GM12878 (cell line): Measurements from ENCODE around the gene MTA3. TPM values are rescaled to one million over a fixed set of nuclear protein-coding genes. Genes with fewer than 3 reads are reported as not detected.

ENCODE experiments used
- ATAC-seq: fragments of 200-7000 bp; cut with Tn5 transposase; 3 replicates; pipeline ENCODE4 v1.9.1; 2020; ENCODE audit warnings: mild to moderate bottlenecking, moderate library complexity
- BruUV-seq: library from RNA; stranded (reverse); fragments of 400-500 nt; replicated peaks from 2 replicates; lab custom pipeline; 2021; lab: Mats Ljungman, UMichigan
- CTCF ChIA-PET: fragments of 300-600 bp; sonication (Branson Sonifier 250); formaldehyde crosslinking; extraction: SDS; loops from one replicate; lab custom pipeline; 2021; ENCODE audit warnings: inconsistent platforms; lab: Yijun Ruan, JAX
- POLR2A ChIA-PET: fragments of 350-600 bp; formaldehyde crosslinking; extraction: SDS; loops from one replicate; lab custom pipeline; 2021; ENCODE audit warnings: inconsistent platforms; lab: Charles Lee
- RAD21 ChIA-PET: fragments of 300-600 bp; sonication (Branson Sonifier 250); formaldehyde crosslinking; loops from one replicate; lab custom pipeline; 2023; ENCODE audit warnings: antibody characterized with exemption; ENCODE audit not compliant: unreplicated experiment; lab: Charles Lee
- SMC1A ChIA-PET: fragments of 300-600 bp; sonication (Branson Sonifier 250); formaldehyde crosslinking; loops from one replicate; lab custom pipeline; 2023; ENCODE audit not compliant: unreplicated experiment, uncharacterized antibody; lab: Charles Lee
- DNase-seq: peaks from one replicate; pipeline ENCODE4 v3.0.0-alpha.2; 2011; ENCODE audit warnings: low read depth, low spot score
- FAIRE-seq: peaks from 3 replicates; lab custom pipeline; 2011; peaks lifted over from hg19 to GRCh38; lab: Jason Lieb, UNC
- H2AFZ ChIP-seq: 2 replicates; pipeline ENCODE4 v1.6.0; 2011; ENCODE audit warnings: low read depth, low read length, control low read depth; ENCODE audit not compliant: control insufficient read depth
- H3K27ac ChIP-seq: 2 replicates; pipeline ENCODE4 v1.5.1; 2011; ENCODE audit warnings: control low read depth; ENCODE audit not compliant: control insufficient read depth, insufficient read depth
- H3K27me3 ChIP-seq, 2 experiments: replicated peaks in 1 of 2; 2 replicates each; pipeline versions ENCODE4 v1.6.0 to v1.6.1; 2011; ENCODE audit warnings: low read length in 1 of 2; ENCODE audit not compliant: control insufficient read depth in 2 of 2, insufficient read depth in 2 of 2
- H3K36me3 ChIP-seq, 2 experiments: 2 replicates each; pipeline ENCODE4 v1.5.1; 2011; ENCODE audit warnings: low read length in 1 of 2; ENCODE audit not compliant: control insufficient read depth in 2 of 2, insufficient read depth in 2 of 2
- H3K4me1 ChIP-seq: 2 replicates; pipeline ENCODE4 v1.6.1; 2011; ENCODE audit warnings: mild to moderate bottlenecking, low read length, moderate library complexity, mixed read lengths; ENCODE audit not compliant: control insufficient read depth, insufficient read depth
- H3K4me2 ChIP-seq: 2 replicates; pipeline ENCODE4 v1.6.0; 2011; ENCODE audit warnings: control low read depth; ENCODE audit not compliant: control insufficient read depth, insufficient read depth
- H3K4me3 ChIP-seq: fragments of 200-600 bp; sonication (generic); 2 replicates; pipeline ENCODE4 v1.5.1; 2016
- H3K79me2 ChIP-seq: 2 replicates; pipeline ENCODE4 v1.6.0; 2011; ENCODE audit warnings: low read length; ENCODE audit not compliant: control insufficient read depth, insufficient read depth
- H3K9ac ChIP-seq: 2 replicates; pipeline ENCODE4 v1.8.0; 2011; ENCODE audit warnings: low read length, control low read depth, mixed read lengths; ENCODE audit not compliant: control insufficient read depth, insufficient read depth
- H3K9me3 ChIP-seq: replicated peaks from 3 replicates; pipeline ENCODE4 v1.5.1; 2011; ENCODE audit warnings: mild to moderate bottlenecking, low read length; ENCODE audit not compliant: control insufficient read depth, insufficient read depth
- H4K20me1 ChIP-seq: 2 replicates; pipeline ENCODE4 v1.6.0; 2011; ENCODE audit not compliant: control insufficient read depth, insufficient read depth
- BACH1 ChIP-seq: fragments of 450-650 bp; IDR thresholded peaks from 2 replicates; pipeline ENCODE4 v1.6.1; 2017; ENCODE audit warnings: mild to moderate bottlenecking, borderline replicate concordance
- FOXM1 ChIP-seq: IDR thresholded peaks from 2 replicates; pipeline ENCODE4 v1.6.1; 2012; ENCODE audit warnings: low read depth, mild to moderate bottlenecking, inconsistent platforms, low read length, moderate library complexity
- KDM1A ChIP-seq: fragments of 200-600 bp; sonication (generic); IDR thresholded peaks from 2 replicates; pipeline ENCODE4 v1.6.1; 2016; ENCODE audit warnings: borderline replicate concordance
- MTA2 ChIP-seq: fragments of 450-650 bp; IDR thresholded peaks from 2 replicates; pipeline ENCODE4 v1.6.1; 2016; ENCODE audit warnings: low read depth, mild to moderate bottlenecking, moderate library complexity
- NFYA ChIP-seq: IDR thresholded peaks from 2 replicates; pipeline ENCODE4 v1.6.1; 2011; ENCODE audit warnings: low read depth, mild to moderate bottlenecking, low read length, improper control_type of control experiment, borderline replicate concordance
- NR2F1 ChIP-seq: fragments of 450-650 bp; conservative IDR thresholded peaks from 2 replicates; pipeline ENCODE4 v1.6.1; 2017; ENCODE audit warnings: mild to moderate bottlenecking
- SMAD5 ChIP-seq: IDR thresholded peaks from 2 replicates; pipeline ENCODE4 v1.6.1; 2016; ENCODE audit warnings: antibody characterized with exemption, low read depth
- ZNF207 ChIP-seq: fragments of 450-650 bp; IDR thresholded peaks from 2 replicates; pipeline ENCODE4 v1.6.1; 2014; ENCODE audit warnings: antibody characterized with exemption, mild to moderate bottlenecking, borderline replicate concordance
- ZSCAN29 ChIP-seq: fragments of 450-650 bp; IDR thresholded peaks from 2 replicates; pipeline ENCODE4 v1.6.1; 2017; ENCODE audit warnings: mild to moderate bottlenecking, moderate library complexity
- WGBS: methylation state at CpG from one replicate; pipeline ENCODE4 v1.1.6; 2016; ENCODE audit warnings: low lambda C conversion rate; ENCODE audit not compliant: insufficient replicate concordance, insufficient coverage; ENCODE audit errors: missing lambda C conversion rate; 5-methylcytosine and 5-hydroxymethylcytosine counted together
- in situ Hi-C: fragments of 300-500 bp; cut with MboI; formaldehyde crosslinking; loops from 9 replicates; pipeline ENCODE4 v1.14.3; 2018; ENCODE audit warnings: mixed read lengths
- intact Hi-C: fragments of 100-400 bp; cut with micrococcal nuclease; formaldehyde crosslinking; loops from one replicate; pipeline ENCODE4 v1.14.2; 2022; ENCODE audit not compliant: unreplicated experiment
- polyA plus RNA-seq, 11 experiments: library from polyadenylated mRNA; depleted of rRNA in 4 of 11; unstranded in 6 of 11; stranded (reverse) in 5 of 11; fragments of >200 nt; fragmentation: Nextera tagmentation in 4 of 11; fragmentation: Illumina TruSeq in 1 of 11; extraction: Ambion mirVana in 4 of 11; extraction: Trizol in 1 of 11; gene quantifications; 1 replicate in 1 of 11; 2 replicates in 10 of 11; pipeline versions ENCODE4 v1.2.1 to v1.2.3, GENCODE V29; 2011 to 2016; ENCODE audit warnings: inconsistent platforms in 2 of 11, missing spikeins in 2 of 11, low read depth in 1 of 11
- total RNA-seq, 4 experiments: library from RNA; depleted of rRNA in 3 of 4; stranded (reverse); fragments of >200 nt in 3 of 4; fragmentation: Illumina TruSeq in 1 of 4; extraction: Trizol in 1 of 4; gene quantifications; 2 replicates each; pipeline versions ENCODE4 v1.2.1 to v1.2.3, GENCODE V29; 2013 to 2021
- TF ChIP-seq, protein P1 (sequence below): fragments of 450-650 bp; IDR thresholded peaks from 2 replicates; pipeline ENCODE4 v1.6.1; 2017; ENCODE audit warnings: mild to moderate bottlenecking, moderate library complexity
- TF ChIP-seq, protein P2 (sequence below): IDR thresholded peaks from 2 replicates; pipeline ENCODE4 v1.6.1; 2012; ENCODE audit warnings: low read depth, low read length, improper control_type of control experiment

Gene MTA3
- total and polyA plus RNA-seq, 10 of the 15 experiments (the other 5 are each of a cell fraction or from before 2014, with no cell fraction given) = 17.6 to 45.5 (median 26.5) TPM

DNA sequence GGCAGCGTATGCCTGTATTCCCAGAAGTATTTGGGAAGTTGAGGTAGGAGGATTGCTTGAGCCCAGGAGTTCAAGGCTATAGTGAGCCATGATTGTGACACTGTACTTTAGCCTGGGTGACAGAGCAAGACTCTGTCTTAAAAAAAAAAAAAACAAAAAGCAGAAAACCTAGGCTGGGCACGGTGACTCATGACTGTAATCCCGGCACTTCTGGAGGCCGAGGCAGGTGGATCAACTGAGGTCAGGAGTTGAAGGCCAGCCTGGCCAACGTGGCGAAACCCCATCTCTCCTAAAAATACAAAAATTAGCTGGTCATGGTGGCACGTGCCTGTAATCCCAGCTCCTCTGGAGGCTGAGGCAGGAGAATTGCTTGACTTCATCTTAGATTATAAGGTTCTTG lies 46.4 kb downstream of the MTA3 start (continued):
- TF ChIP-seq, protein P1, sequence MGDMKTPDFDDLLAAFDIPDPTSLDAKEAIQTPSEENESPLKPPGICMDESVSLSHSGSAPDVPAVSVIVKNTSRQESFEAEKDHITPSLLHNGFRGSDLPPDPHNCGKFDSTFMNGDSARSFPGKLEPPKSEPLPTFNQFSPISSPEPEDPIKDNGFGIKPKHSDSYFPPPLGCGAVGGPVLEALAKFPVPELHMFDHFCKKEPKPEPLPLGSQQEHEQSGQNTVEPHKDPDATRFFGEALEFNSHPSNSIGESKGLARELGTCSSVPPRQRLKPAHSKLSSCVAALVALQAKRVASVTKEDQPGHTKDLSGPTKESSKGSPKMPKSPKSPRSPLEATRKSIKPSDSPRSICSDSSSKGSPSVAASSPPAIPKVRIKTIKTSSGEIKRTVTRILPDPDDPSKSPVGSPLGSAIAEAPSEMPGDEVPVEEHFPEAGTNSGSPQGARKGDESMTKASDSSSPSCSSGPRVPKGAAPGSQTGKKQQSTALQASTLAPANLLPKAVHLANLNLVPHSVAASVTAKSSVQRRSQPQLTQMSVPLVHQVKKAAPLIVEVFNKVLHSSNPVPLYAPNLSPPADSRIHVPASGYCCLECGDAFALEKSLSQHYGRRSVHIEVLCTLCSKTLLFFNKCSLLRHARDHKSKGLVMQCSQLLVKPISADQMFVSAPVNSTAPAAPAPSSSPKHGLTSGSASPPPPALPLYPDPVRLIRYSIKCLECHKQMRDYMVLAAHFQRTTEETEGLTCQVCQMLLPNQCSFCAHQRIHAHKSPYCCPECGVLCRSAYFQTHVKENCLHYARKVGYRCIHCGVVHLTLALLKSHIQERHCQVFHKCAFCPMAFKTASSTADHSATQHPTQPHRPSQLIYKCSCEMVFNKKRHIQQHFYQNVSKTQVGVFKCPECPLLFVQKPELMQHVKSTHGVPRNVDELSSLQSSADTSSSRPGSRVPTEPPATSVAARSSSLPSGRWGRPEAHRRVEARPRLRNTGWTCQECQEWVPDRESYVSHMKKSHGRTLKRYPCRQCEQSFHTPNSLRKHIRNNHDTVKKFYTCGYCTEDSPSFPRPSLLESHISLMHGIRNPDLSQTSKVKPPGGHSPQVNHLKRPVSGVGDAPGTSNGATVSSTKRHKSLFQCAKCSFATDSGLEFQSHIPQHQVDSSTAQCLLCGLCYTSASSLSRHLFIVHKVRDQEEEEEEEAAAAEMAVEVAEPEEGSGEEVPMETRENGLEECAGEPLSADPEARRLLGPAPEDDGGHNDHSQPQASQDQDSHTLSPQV = no peak
- TF ChIP-seq KDM1A = no peak
- TF ChIP-seq ZNF207 = no peak
- no peak for TF ChIP-seq SMAD5
- no peak for TF ChIP-seq ZSCAN29

DNA sequence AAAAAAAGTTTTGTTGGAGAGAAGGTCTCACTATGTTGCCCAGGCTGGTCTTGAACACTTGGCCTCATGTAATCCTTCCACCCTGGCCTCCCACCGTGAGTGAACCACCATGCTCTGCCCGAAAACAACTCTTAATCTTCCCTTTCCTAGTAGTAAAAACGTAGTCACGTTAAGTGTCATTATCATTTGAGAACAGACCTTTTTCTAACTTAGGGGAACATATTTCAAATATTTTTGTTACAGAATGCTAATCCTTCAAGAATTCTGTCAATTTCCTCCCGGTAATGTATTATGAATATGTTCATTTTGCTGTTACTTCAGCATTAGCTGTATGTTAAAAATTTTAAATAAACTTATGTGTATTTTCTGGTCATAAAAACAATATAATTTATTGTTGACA lies 49.7 kb downstream of the MTA3 start:
- Histone ChIP-seq H3K27ac (no peak overlapping the region), H3K79me2 (no peaks in the 10 kb centered on the region; the same call in 1 of the 2 replicates), H3K4me2 (no peak overlapping the region), H3K4me1 (no peaks in the 10 kb centered on the region), H4K20me1 (no peaks in the 10 kb centered on the region), H2AFZ (no peak overlapping the region), H3K4me3 (no peak overlapping the region), H3K9me3 (no peaks in the 10 kb centered on the region; the same call in 2 of the 3 replicates), H3K36me3 (peaks cover 3 to 19% of the 10 kb centered on the region in 2 experiments), H3K9ac (no peak overlapping the region), H3K27me3 (no peaks in the 10 kb centered on the region)
- BruUV-seq = no TSS peak
- FAIRE-seq = peak; percentile 38
- POLR2A ChIA-PET = no interaction called here
- SMC1A ChIA-PET = interaction anchor here (0.6 kb wide), 1 partner anchor 191 kb away, joined by 3 read pairs; no protein-coding TSS in a partner anchor
- ATAC-seq = no peak
- no peak for DNase-seq
- intact Hi-C loops (no loop called here), in situ Hi-C loops (no loop called here)
- RAD21 ChIA-PET = no interaction called here
- 100% methylated on average over 5 of the region's 5 CpGs for WGBS
- CTCF ChIA-PET = interaction anchor here (1.1 kb wide), 1 partner anchor 21 kb away, joined by 3 read pairs; no protein-coding TSS in a partner anchor
- TF ChIP-seq NFYA (no peak), NR2F1 (no peak), BACH1 (no peak), FOXM1 (no peak), MTA2 (no peak)
- TF ChIP-seq, protein P2, sequence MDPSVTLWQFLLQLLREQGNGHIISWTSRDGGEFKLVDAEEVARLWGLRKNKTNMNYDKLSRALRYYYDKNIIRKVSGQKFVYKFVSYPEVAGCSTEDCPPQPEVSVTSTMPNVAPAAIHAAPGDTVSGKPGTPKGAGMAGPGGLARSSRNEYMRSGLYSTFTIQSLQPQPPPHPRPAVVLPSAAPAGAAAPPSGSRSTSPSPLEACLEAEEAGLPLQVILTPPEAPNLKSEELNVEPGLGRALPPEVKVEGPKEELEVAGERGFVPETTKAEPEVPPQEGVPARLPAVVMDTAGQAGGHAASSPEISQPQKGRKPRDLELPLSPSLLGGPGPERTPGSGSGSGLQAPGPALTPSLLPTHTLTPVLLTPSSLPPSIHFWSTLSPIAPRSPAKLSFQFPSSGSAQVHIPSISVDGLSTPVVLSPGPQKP = no peak
